GM19193 (cell line): ENCODE data around the gene PLEK.

Source experiments
- POLR2A ChIP-seq: IDR thresholded peaks from 4 replicates; pipeline ENCODE4 v1.6.1; 2011; ENCODE audit not compliant: insufficient read depth, insufficient read length; ENCODE audit errors: extremely low read depth

PLEK gene

DNA sequence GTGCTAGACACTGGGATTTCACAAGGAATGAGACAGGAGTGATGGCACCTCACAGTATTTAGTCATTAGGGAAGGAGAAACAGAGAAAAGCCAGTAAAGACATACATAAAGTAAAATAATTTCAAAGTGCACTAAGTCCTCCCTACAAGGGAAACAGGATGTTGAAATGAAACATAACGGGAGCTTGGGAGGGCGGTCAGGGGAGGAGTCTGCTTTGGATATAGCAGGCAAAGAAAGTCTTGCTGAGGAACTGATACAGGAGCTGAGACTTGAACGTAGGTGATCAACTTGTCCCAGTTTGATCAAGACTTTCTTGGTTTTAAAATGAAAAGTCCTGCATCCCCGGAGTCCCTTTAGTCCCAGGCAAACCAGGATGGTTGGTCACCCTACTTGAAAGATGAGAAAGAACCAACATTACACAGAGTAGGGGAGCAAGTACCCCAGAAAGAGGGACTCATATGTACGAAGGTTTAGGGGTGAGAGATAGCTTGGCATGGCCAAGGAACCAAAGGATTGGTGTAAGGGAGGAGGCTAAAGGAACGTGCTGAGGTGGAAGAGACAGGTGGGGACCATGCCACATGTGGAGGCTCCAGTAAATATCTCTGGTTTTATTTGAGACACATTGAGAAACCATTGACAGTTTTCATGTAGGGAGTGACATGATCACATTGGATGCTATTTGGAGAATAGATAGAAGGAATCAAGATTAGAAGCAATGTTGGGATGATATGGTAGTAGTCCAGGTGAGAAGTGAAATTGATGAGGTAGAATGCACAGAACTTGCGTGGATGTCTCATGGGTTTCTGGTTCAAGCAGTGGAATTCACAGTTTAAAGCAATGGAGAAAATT lies 73.6 kb downstream of the PLEK start:
- TF ChIP-seq POLR2A: peak; percentile 75

DNA sequence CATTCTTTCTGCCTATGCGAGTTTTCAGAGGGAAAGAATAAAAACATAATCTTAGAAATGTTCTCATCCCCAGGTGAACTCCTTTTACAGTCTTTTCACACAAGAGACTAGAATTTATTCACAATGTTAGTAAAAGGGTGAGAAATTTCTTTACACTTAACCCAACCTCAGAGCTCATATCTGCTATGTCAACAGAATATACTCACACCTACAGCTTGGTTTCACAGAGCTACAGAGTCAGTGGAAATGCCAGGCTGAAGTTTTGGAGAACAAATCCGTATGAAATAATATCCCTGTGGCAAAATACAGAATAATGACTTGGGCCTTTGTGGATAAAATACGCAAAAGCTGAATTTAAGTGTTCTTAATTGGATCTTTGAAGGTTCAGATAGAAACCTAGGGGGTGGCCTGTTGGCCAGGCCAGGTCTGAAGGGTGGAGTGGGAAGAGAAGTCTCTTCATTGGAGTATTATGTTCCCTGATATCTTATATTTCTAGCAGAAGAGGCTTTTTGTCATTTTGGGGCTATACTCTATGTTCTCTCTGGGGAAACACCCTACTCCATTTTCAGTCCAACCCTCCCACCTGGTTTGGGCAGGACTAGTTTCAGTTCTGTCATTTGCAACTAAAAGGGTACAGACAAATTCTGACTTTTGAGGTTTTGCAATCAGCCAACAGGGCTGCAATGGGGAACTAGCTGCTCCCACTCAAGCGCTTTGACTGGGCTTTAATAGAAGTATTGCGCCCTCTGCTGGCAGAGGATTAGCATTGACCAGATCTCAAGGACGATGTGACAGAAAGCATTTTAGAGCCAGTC lies 76.3 kb downstream of the PLEK start:
- no peak for TF ChIP-seq POLR2A

DNA sequence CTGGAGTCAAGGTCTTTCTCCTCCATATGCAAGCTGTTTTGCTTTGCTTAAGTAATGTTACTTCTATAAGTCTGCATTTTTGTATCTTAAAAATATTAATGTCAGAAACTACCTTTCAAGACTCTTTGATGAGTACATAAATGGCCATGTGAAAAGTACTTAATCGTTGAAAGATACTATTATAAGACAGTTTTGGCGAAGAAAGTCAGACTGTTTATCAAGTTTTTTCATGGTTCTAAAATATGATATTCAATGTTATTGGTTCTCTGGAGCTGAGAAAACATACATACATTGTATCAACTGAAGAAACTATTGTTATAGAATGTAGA lies 76.9 kb downstream of the PLEK start:
- no peak for TF ChIP-seq POLR2A
